HepG2 (cell line): ENCODE data around the gene GDAP1L1. TPM values are rescaled to one million over a fixed set of nuclear protein-coding genes. Genes with fewer than 3 reads are reported as not detected.

Source experiments
- ASH2L ChIP-seq: fragments of 300-600, 200-600 bp; sonication (generic); IDR thresholded peaks from 2 replicates; pipeline ENCODE4 v1.7.0; 2017; ENCODE audit warnings: low read depth, mild to moderate bottlenecking, moderate library complexity, mixed read lengths, low read length; ENCODE audit not compliant: insufficient read length
- CBX1 ChIP-seq: IDR thresholded peaks from one replicate; pipeline ENCODE4 v1.6.1; 2016; ENCODE audit warnings: antibody characterized with exemption, low read depth
- CHD2 ChIP-seq: IDR thresholded peaks from 2 replicates; pipeline ENCODE4 v1.6.1; 2011; ENCODE audit warnings: low read depth, low read length, improper control_type of control experiment
- ETV6 ChIP-seq: sonication (generic); formaldehyde crosslinking; conservative IDR thresholded peaks from 2 replicates; pipeline ENCODE4 v1.4.0; 2020; ENCODE audit warnings: missing genetic modification reagents
- FOXP4 ChIP-seq: sonication (generic); formaldehyde crosslinking; IDR thresholded peaks from 2 replicates; pipeline ENCODE4 v1.4.0; 2020; ENCODE audit warnings: missing genetic modification reagents
- FUBP1 ChIP-seq: sonication (generic); formaldehyde crosslinking; IDR thresholded peaks from 2 replicates; pipeline ENCODE4 v1.5.1; 2020; ENCODE audit warnings: missing genetic modification reagents, mild to moderate bottlenecking, borderline replicate concordance
- HIVEP1 ChIP-seq: sonication (generic); formaldehyde crosslinking; IDR thresholded peaks from 2 replicates; pipeline ENCODE4 v1.4.0; 2020; ENCODE audit warnings: mild to moderate bottlenecking, missing genetic modification reagents
- HNF4G ChIP-seq, 2 experiments: sonication (generic) in 1 of 2; formaldehyde crosslinking in 1 of 2; IDR thresholded peaks; 2 replicates each; pipeline versions ENCODE4 v1.4.0 to v1.6.1; 2011 to 2020; ENCODE audit warnings: borderline replicate concordance in 2 of 2, low read depth in 2 of 2, mild to moderate bottlenecking in 2 of 2, low read length in 1 of 2, missing genetic modification reagents in 1 of 2, moderate library complexity in 1 of 2
- NCOR1 ChIP-seq: fragments of 200-600 bp; sonication (generic); IDR thresholded peaks from 2 replicates; pipeline ENCODE4 v1.7.0; 2017; ENCODE audit warnings: antibody characterized with exemption, low read length, borderline replicate concordance
- NR1H2 ChIP-seq: sonication (generic); formaldehyde crosslinking; IDR thresholded peaks from 2 replicates; pipeline ENCODE4 v1.8.1; 2022; ENCODE audit warnings: low read depth, missing genetic modification reagents, borderline replicate concordance
- NR3C1 ChIP-seq: sonication (generic); formaldehyde crosslinking; IDR thresholded peaks from 2 replicates; pipeline ENCODE4 v1.4.0; 2020; ENCODE audit warnings: missing genetic modification reagents
- PAF1 ChIP-seq: IDR thresholded peaks from 2 replicates; pipeline ENCODE4 v1.6.1; 2016; ENCODE audit warnings: missing genetic modification reagents, missing compliant biosample characterization
- ZNF343 ChIP-seq: sonication (generic); formaldehyde crosslinking; IDR thresholded peaks from 2 replicates; pipeline ENCODE4 v1.4.0; 2020; ENCODE audit warnings: mild to moderate bottlenecking, missing genetic modification reagents
- ZNF674 ChIP-seq: sonication (generic); formaldehyde crosslinking; IDR thresholded peaks from 2 replicates; pipeline ENCODE4 v1.5.0; 2020; ENCODE audit warnings: low read depth, mild to moderate bottlenecking, missing genetic modification reagents
- polyA plus RNA-seq, 8 experiments: library from polyadenylated mRNA; depleted of rRNA in 3 of 8; stranded (reverse) in 7 of 8; unstranded in 1 of 8; fragments of >200 nt; fragmentation: Illumina TruSeq in 4 of 8; extraction: Trizol in 4 of 8; gene quantifications; 2 replicates each; pipeline versions ENCODE4 v1.2.1 to v1.2.3, GENCODE V29; 2011 to 2016; ENCODE audit warnings: low read depth in 4 of 8, missing spikeins in 1 of 8, mixed read lengths in 1 of 8; ENCODE audit not compliant: insufficient read depth in 1 of 8
- total RNA-seq, 5 experiments: library from RNA; depleted of rRNA; stranded (reverse); fragments of >200 nt; fragmentation: Illumina TruSeq; extraction: Trizol; gene quantifications; 2 replicates each; pipeline ENCODE4 v1.2.3, GENCODE V29; 2016; ENCODE audit warnings: low read depth in 1 of 5
- TF ChIP-seq, protein P1 (sequence below), 2 experiments: fragments of 450-650 bp in 1 of 2; sonication (generic) in 1 of 2; formaldehyde crosslinking in 1 of 2; IDR thresholded peaks; 2 replicates each; pipeline versions ENCODE4 v1.6.1 to v1.8.0; 2016 to 2022; ENCODE audit warnings: antibody characterized with exemption in 1 of 2, mild to moderate bottlenecking in 1 of 2, missing genetic modification reagents in 1 of 2

Gene GDAP1L1
- total and polyA plus RNA-seq, 2 of the 13 experiments (the other 11 are each of a cell fraction or from before 2014, with no cell fraction given): 0.04 TPM; not detected in 1

DNA sequence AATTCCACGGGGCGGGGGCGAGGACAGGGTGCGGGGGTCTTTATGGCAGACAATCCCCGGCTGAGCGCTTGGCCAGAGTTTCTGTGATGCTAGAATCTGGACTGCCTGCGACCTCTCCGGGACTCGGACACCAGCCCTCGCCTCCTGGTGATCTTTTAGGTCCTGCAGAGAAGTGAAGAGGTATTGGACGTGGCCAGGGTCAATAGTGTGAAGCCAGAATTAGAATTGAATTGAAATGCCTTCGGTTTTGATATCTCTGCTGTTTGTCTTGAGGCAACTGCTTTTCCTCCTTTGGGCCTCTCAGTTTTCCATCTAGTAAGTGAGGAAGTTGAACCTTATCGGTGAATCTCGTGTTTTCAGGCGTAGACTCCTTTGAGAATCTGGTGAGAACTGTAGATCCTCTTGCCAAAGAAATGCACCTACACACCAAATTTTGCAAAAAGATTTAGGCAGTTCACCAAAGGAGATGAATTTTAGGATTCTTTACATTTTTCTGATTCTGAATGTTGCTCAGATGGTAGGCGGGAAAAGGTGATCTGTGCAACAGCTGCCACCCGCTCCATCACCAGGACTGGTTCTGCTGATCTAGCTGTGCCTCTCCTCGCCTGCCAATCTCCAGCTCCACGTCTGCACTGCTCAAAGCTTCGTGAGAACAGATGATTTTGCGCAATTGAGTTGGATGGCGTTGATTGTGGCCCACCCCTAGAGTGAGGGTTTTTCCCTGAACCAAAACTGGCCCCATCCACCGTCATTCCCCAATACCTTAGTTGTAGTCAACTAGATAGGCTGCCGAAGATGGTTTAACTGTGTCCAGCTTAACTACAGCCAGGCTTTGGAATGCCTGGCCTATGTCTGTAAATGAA is 35.7 kb upstream of the GDAP1L1 start (continued):
- TF ChIP-seq, protein P1, sequence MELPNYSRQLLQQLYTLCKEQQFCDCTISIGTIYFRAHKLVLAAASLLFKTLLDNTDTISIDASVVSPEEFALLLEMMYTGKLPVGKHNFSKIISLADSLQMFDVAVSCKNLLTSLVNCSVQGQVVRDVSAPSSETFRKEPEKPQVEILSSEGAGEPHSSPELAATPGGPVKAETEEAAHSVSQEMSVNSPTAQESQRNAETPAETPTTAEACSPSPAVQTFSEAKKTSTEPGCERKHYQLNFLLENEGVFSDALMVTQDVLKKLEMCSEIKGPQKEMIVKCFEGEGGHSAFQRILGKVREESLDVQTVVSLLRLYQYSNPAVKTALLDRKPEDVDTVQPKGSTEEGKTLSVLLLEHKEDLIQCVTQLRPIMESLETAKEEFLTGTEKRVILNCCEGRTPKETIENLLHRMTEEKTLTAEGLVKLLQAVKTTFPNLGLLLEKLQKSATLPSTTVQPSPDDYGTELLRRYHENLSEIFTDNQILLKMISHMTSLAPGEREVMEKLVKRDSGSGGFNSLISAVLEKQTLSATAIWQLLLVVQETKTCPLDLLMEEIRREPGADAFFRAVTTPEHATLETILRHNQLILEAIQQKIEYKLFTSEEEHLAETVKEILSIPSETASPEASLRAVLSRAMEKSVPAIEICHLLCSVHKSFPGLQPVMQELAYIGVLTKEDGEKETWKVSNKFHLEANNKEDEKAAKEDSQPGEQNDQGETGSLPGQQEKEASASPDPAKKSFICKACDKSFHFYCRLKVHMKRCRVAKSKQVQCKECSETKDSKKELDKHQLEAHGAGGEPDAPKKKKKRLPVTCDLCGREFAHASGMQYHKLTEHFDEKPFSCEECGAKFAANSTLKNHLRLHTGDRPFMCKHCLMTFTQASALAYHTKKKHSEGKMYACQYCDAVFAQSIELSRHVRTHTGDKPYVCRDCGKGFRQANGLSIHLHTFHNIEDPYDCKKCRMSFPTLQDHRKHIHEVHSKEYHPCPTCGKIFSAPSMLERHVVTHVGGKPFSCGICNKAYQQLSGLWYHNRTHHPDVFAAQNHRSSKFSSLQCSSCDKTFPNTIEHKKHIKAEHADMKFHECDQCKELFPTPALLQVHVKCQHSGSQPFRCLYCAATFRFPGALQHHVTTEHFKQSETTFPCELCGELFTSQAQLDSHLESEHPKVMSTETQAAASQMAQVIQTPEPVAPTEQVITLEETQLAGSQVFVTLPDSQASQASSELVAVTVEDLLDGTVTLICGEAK (IDR thresholded peaks at IDR 0.05): no peak
- TF ChIP-seq, protein P1 (CRISPR knock-in tag; IDR thresholded peaks at IDR 0.05): no peak
- TF ChIP-seq CBX1 (no peak), NR3C1 (CRISPR knock-in tag) (no peak), FOXP4 (CRISPR knock-in tag) (no peak), NCOR1 (no peak), ZNF343 (no peak), NR1H2 (no peak), HNF4G (IDR thresholded peaks at IDR 0.05; ENCODE audit: borderline replicate concordance, low read depth, low read length) (no peak), HNF4G (CRISPR knock-in tag; IDR thresholded peaks at IDR 0.05; ENCODE audit: borderline replicate concordance, low read depth) (no peak), PAF1 (no peak), ETV6 (CRISPR knock-in tag) (no peak), FUBP1 (CRISPR knock-in tag) (no peak; the same call in 1 of the 2 replicates), CHD2 (no peak), HIVEP1 (CRISPR knock-in tag) (no peak; the same call in 1 of the 2 replicates), ZNF674 (CRISPR knock-in tag) (no peak), ASH2L (no peak)
